Measurements from ENCODE around the gene PPIB. TPM values are rescaled to one million over a fixed set of nuclear protein-coding genes. Genes with fewer than 3 reads are reported as not detected.

Gene PPIB
- total and polyA plus RNA-seq, 9 of the 15 experiments (the other 6 are each of a cell fraction or from before 2014, with no cell fraction given): 306 to 746 (median 439) TPM

- FAIRE-seq (no peak), ATAC-seq (no peak), DNase-seq (ENCODE audit: extremely low read depth in 1 of 4, low spot score in 3 of 4) (no peak)
- intact Hi-C loops (cut with micrococcal nuclease): loop anchor here (2.0 to 10.0 kb wide), 4 partner anchors 58 to 685 kb away; partner anchors contain the start of gene SNX1
- Histone ChIP-seq H3K4me1 (replicated peaks in 1 of 2; ENCODE audit: control insufficient read depth in 2 of 2, insufficient read depth in 2 of 2, low read length in 2 of 2) (peaks cover 16 to 54% of the 10 kb centered on the region in 2 experiments; a peak in 4 of 5 replicates), H3K4me2 (ENCODE audit: insufficient read depth, low read length) (no peak overlapping the region), H3K9ac (ENCODE audit: insufficient read depth in 1 of 2, low read depth in 2 of 2, low read length in 2 of 2) (peak overlapping the region in 1 of 2 experiments; percentile 74; a peak in 2 of 4 replicates), H3K36me3 (ENCODE audit: control insufficient read depth, insufficient read depth, low read length) (peaks cover 32% of the 10 kb centered on the region), H3K9me3 (replicated peaks; ENCODE audit: control insufficient read depth, insufficient read depth, low read depth, low read length) (no peaks in the 10 kb centered on the region), H3K79me2 (ENCODE audit: control insufficient read depth, insufficient read depth, low read length) (no peaks in the 10 kb centered on the region), H3K9me1 (ENCODE audit: control insufficient read depth, insufficient read depth, low read length) (peaks cover 4% of the 10 kb centered on the region), H2AFZ (ENCODE audit: low read depth, low read length) (no peak overlapping the region), H3K27me3 (ENCODE audit: control insufficient read depth in 2 of 2, insufficient read depth in 2 of 2, low read length in 2 of 2) (no peaks in the 10 kb centered on the region), H3K4me3 (no peak overlapping the region), H3K27ac (ENCODE audit: extremely low read depth, low read depth, low read length) (no peak overlapping the region), H4K20me1 (replicated peaks; ENCODE audit: control insufficient read depth, insufficient read depth, low read length) (no peaks in the 10 kb centered on the region; the same call in 1 of the 2 replicates)
- POLR2A ChIA-PET: interaction anchor here (0.6 to 3.3 kb wide), 11 partner anchors 8 to 897 kb away, joined by 3 to 36 read pairs (median 4); partner anchors contain the start of gene PPIB
- WGBS (ENCODE audit: insufficient coverage, low coverage, missing lambda C conversion rate): 84% methylated on average over 26 of the region's 27 CpGs
- no peak for TF ChIP-seq TCF7L2 (IDR thresholded peaks at IDR 0.05; ENCODE audit: low read depth, low read length)
- TF ChIP-seq ZNF740 (CRISPR knock-in tag; IDR thresholded peaks at IDR 0.05): peak; percentile 36; the same call in 1 of the 2 replicates
- TF ChIP-seq ZNF740 (tag; IDR thresholded peaks at IDR 0.05): no peak
- TF ChIP-seq ELK3 (CRISPR knock-in tag; IDR thresholded peaks at IDR 0.05): no peak
- TF ChIP-seq TBL1XR1 (IDR thresholded peaks at IDR 0.05; ENCODE audit: low read length in 2 of 2): no peak
- no peak for TF ChIP-seq MYC (IDR thresholded peaks at IDR 0.05; ENCODE audit: low read depth, low read length)
- TF ChIP-seq MYC (CRISPR knock-in tag; IDR thresholded peaks at IDR 0.05; ENCODE audit: borderline replicate concordance, low read depth): no peak
- TF ChIP-seq POLR2G (IDR thresholded peaks at IDR 0.05; ENCODE audit: low read depth, low read length): peak; percentile 49; the same call in 1 of the 2 replicates
- in situ Hi-C loops (cut with MboI): no loop called here
- CTCF ChIA-PET (ENCODE audit: low intra/inter-chr PET ratio): no interaction called here
- TSS peak; percentile 37 for BruUV-seq (replicated peaks)
Observed at GRCh38 chr15:64152507-64153387, 10.1 kb downstream of the PPIB start.

Data from K562 (cell line).